Activated CD4-positive, alpha-beta T cell treated with anti-CD3 and anti-CD28 coated beads, Interleukin-2, Interleukin-6, amounts not matched to agents 100 ng/mL and 50 ng/mL, durations not matched to agents 16 hours and 8 hours (primary cell): ENCODE results near the gene TPCN2.
A peak's percentile ranks its signal among the peaks of the same experiment; 100 is the strongest.
"Not testable (repeated sequence)": the region's sequence is repeated elsewhere in the genome, so short reads cannot be mapped to it uniquely, and the experiment has no call there.

Experiments
- DNase-seq: peaks from one replicate; pipeline ENCODE4 v3.0.0-alpha.2; 2020

Gene TPCN2

GRCh38 chr11:69048694-69049489 is at the start of gene TPCN2:
TPCN2 (plus strand) TSS chr11:69048932; CDS start chr11:69048998, 66 bp downstream.
- DNase-seq: peak; percentile 95

- no peak for DNase-seq
Observed at GRCh38 chr11:68999093-68999747, 49.5 kb upstream of the TPCN2 start.

GRCh38 chr11:68999748-69000355 is 48.9 kb upstream of the TPCN2 start:
- not testable (repeated sequence) for DNase-seq

- no peak for DNase-seq
Observed at GRCh38 chr11:69000391-69000790, 48.3 kb upstream of the TPCN2 start.

- DNase-seq: no peak
Observed at GRCh38 chr11:69000831-69001242, 47.9 kb upstream of the TPCN2 start.

- DNase-seq: no peak
Observed at GRCh38 chr11:69001243-69002081, 47.3 kb upstream of the TPCN2 start.

- DNase-seq: no peak
Observed at GRCh38 chr11:69002110-69002569, 46.6 kb upstream of the TPCN2 start.

GRCh38 chr11:69002570-69003231 is 46.0 kb upstream of the TPCN2 start:
- no peak for DNase-seq

- DNase-seq: no peak
Observed at GRCh38 chr11:69003301-69003865, 45.3 kb upstream of the TPCN2 start.

- no peak for DNase-seq
Observed at GRCh38 chr11:69003866-69004367, 44.8 kb upstream of the TPCN2 start.

GRCh38 chr11:69004411-69005182 is 44.1 kb upstream of the TPCN2 start:
- DNase-seq: no peak

- DNase-seq: no peak
Observed at GRCh38 chr11:69005183-69005630, 43.5 kb upstream of the TPCN2 start.

- DNase-seq: no peak
Observed at GRCh38 chr11:69005631-69006368, 42.9 kb upstream of the TPCN2 start.

- no peak for DNase-seq
Observed at GRCh38 chr11:69006816-69007215, 41.9 kb upstream of the TPCN2 start.

- no peak for DNase-seq
Observed at GRCh38 chr11:69007975-69008381, 40.8 kb upstream of the TPCN2 start.

- no peak for DNase-seq
Observed at GRCh38 chr11:69008737-69009440, 39.8 kb upstream of the TPCN2 start.

- DNase-seq: no peak
Observed at GRCh38 chr11:69009441-69010211, 39.1 kb upstream of the TPCN2 start.

- DNase-seq: no peak
Observed at GRCh38 chr11:69010361-69010891, 38.3 kb upstream of the TPCN2 start.
